GM12872 (cell line): Measurements from ENCODE around the gene UBN2.

ENCODE experiments used
- CTCF ChIP-seq: IDR thresholded peaks from 3 replicates; pipeline ENCODE4 v1.5.1; 2011; ENCODE audit warnings: low read depth, mild to moderate bottlenecking, low read length, moderate library complexity; ENCODE audit not compliant: insufficient read depth

The UBN2 gene

GRCh38 chr7:139230023-139230422 lies 1.0 kb upstream of the UBN2 start:
- no peak for TF ChIP-seq CTCF

- no peak for TF ChIP-seq CTCF
Observed at GRCh38 chr7:139230484-139230773, 608 bp upstream of the UBN2 start.

DNA sequence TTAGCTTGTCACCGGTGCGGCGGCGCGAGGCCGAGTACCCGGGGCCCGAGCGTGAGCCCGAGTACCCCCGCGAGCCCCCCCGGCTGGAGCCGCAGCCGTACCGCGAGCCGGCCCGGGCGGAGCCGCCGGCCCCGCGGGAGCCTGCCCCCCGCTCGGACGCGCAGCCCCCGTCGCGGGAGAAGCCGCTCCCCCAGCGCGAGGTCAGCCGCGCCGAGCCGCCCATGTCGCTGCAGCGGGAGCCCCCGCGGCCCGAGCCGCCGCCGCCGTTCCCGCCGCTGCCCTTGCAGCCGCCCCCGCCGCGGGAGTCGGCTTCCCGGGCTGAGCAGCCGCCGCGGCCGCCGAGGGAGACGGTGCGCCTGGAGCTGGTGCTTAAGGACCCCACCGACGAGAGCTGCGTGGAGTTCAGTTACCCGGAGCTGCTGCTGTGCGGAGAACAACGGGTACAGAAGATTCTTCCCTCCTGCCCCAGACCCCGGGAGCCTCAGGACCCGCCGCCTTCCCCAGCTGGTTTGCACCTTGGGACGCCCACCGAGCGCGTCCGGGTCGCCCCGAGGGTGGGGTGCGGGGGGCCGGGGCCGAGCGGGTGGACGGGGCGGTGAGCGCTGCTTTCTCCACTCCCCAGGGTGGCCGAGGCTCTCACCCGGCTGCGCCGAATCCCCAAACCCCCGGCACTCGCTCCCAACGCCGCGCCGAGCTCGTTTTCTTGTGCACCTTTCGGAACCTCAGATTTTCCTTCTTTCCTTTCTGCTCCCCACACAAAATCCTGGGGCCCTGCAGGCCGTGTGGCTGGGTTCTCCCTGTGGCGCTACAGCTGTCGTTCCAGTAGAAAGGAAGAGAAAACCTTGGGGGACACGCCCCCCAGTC lies 708 bp downstream of the UBN2 start:
- no peak for TF ChIP-seq CTCF

GRCh38 chr7:139232377-139232717 lies 1.3 kb downstream of the UBN2 start:
- no peak for TF ChIP-seq CTCF

DNA sequence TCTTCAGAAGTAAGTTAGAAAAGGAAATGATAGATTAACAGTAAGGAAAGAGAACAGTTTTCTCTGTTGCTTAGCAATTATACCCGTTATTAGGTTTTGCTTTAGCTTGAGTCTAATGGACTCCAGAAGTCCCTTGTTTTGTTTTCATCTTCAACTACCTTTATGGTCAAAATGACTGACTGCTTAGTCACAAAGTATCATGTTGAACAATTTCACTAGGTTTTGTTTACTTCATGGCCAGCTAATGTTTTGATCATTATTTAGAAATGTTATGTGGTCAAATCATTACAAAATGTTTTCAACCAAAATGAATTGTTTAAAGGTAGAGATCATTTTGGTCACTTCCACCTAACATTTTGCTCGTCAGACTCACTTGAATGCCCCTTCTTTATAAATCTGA lies 1.9 kb downstream of the UBN2 start:
- TF ChIP-seq CTCF: no peak

DNA sequence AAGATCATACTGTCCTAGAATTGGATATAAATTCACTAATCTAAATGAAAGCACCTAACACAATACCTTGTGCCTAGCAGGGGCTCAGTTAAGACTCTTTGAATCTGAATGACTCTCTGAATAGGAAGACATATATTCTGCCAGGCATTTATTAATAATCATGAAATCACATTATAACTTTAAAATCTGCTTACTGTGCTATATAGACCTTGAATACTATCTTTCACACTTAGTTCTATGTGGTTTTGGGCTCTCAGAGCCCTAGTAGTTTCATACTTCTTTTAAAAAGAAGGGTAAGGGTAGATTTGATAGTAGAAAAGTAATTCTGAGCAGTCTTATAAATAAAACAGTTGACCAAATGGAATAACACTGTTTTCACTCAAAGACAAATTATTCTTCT lies 10.2 kb downstream of the UBN2 start:
- no peak for TF ChIP-seq CTCF

DNA sequence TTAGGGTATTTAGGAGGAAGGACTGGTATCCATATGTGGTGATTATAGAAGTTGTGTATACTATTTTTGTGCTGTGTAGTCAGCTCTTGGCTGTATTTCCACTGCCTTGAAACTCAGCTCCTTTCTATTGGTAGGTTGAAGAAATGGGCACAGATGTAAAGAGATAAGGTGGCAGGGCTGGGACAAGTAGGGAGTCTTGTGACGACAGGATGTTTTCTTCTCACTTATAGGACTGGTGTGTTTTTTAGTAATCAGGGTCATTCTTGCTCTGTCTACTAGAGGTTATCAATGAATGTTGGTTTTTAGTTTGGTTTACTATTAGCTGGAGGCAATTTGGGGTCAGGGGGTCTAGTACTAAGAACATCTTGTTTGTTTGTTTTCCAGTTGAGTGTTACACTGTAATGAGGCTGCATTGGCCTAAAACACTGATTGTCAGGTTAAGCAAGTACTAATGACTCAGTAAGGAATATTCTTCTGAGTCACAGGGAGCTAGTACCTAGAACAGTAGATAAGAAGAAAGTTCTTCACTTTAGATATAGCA lies 11.8 kb downstream of the UBN2 start:
- no peak for TF ChIP-seq CTCF
